Caco-2 (cell line): ENCODE measurements around the gene PGD. TPM values are rescaled to one million over a fixed set of nuclear protein-coding genes. Genes with fewer than 3 reads are reported as not detected.
A peak's percentile ranks its signal among the peaks of the same experiment; 100 is the strongest.

ENCODE experiments used
- BruUV-seq: library from RNA; stranded (reverse); fragments of 400-500 nt; replicated peaks from 2 replicates; lab custom pipeline; 2021; lab: Mats Ljungman, UMichigan
- CTCF ChIA-PET: fragments of 300-600 bp; sonication (Branson Sonifier 250); formaldehyde crosslinking; loops from one replicate; lab custom pipeline; 2022; ENCODE audit warnings: antibody characterized with exemption; lab: Charles Lee
- POLR2A ChIA-PET: fragments of 300-600 bp; sonication (Branson Sonifier 250); formaldehyde crosslinking; loops from one replicate; lab custom pipeline; 2022; ENCODE audit warnings: antibody characterized with exemption; lab: Charles Lee
- DNase-seq, 2 experiments: peaks; one replicate each; pipeline versions ENCODE4 v3.0.0 to v3.0.0-alpha.2; 2020 to 2022
- H3K27me3 ChIP-seq: replicated peaks from 2 replicates; pipeline ENCODE4 v1.6.0; 2011; ENCODE audit warnings: low read length; ENCODE audit not compliant: control insufficient read depth, insufficient read depth
- H3K36me3 ChIP-seq: 2 replicates; pipeline ENCODE4 v1.5.1; 2011; ENCODE audit warnings: low read length; ENCODE audit not compliant: control insufficient read depth, insufficient read depth
- H3K4me1 ChIP-seq: fragments of 250-450 bp; sonication (Bioruptor Pico); 2 replicates; pipeline ENCODE4 v1.5.1; 2020; ENCODE audit warnings: mild to moderate bottlenecking
- H3K4me3 ChIP-seq: 2 replicates; pipeline ENCODE4 v1.5.1; 2011; ENCODE audit warnings: low read depth, mild to moderate bottlenecking, control low read depth, low read length
- H3K9me3 ChIP-seq: fragments of 250-450 bp; sonication (Bioruptor Pico); 2 replicates; pipeline ENCODE4 v1.5.1; 2020; ENCODE audit warnings: mild to moderate bottlenecking, moderate library complexity
- H3K27ac Mint-ChIP-seq: one replicate; pipeline ENCODE4 v1.8.0; 2022; ENCODE audit warnings: mixed read lengths; ENCODE audit not compliant: unreplicated experiment
- H3K27me3 Mint-ChIP-seq: one replicate; pipeline ENCODE4 v1.8.0; 2022; ENCODE audit warnings: mixed read lengths; ENCODE audit not compliant: insufficient read depth, unreplicated experiment
- H3K36me3 Mint-ChIP-seq: one replicate; pipeline ENCODE4 v1.8.0; 2022; ENCODE audit warnings: mild to moderate bottlenecking, mixed read lengths; ENCODE audit not compliant: insufficient read depth, unreplicated experiment
- H3K4me1 Mint-ChIP-seq: one replicate; pipeline ENCODE4 v1.8.0; 2022; ENCODE audit warnings: low read depth, mixed read lengths; ENCODE audit not compliant: unreplicated experiment
- H3K4me3 Mint-ChIP-seq: one replicate; pipeline ENCODE4 v1.8.0; 2022; ENCODE audit warnings: mild to moderate bottlenecking, moderate library complexity, mixed read lengths; ENCODE audit not compliant: unreplicated experiment
- H3K9me3 Mint-ChIP-seq: one replicate; pipeline ENCODE4 v1.8.0; 2022; ENCODE audit warnings: mixed read lengths; ENCODE audit not compliant: unreplicated experiment
- intact Hi-C: fragments of 100-400 bp; cut with micrococcal nuclease; formaldehyde crosslinking; loops from one replicate; pipeline ENCODE4 v1.10.0; 2022; ENCODE audit not compliant: unreplicated experiment
- total RNA-seq: library from RNA; stranded (reverse); gene quantifications from 2 replicates; pipeline ENCODE4 v1.2.3, GENCODE V29; 2022
- TF ChIP-seq, protein P1 (sequence below), 2 experiments: fragments of 200-600 bp in 1 of 2; IDR thresholded peaks; 1 replicate in 1 of 2; 2 replicates in 1 of 2; pipeline versions ENCODE4 v1.5.1 to v1.8.0; 2011 to 2022; ENCODE audit warnings: antibody characterized with exemption in 1 of 2, control low read depth in 1 of 2, inconsistent platforms in 1 of 2, low read depth in 1 of 2, low read length in 1 of 2, mild to moderate bottlenecking in 1 of 2, moderate library complexity in 1 of 2; ENCODE audit not compliant: insufficient read depth in 1 of 2, severe bottlenecking in 1 of 2, unreplicated experiment in 1 of 2

Gene PGD
- total RNA-seq, 1 experiment from 2014 or later, result 215 TPM

DNA sequence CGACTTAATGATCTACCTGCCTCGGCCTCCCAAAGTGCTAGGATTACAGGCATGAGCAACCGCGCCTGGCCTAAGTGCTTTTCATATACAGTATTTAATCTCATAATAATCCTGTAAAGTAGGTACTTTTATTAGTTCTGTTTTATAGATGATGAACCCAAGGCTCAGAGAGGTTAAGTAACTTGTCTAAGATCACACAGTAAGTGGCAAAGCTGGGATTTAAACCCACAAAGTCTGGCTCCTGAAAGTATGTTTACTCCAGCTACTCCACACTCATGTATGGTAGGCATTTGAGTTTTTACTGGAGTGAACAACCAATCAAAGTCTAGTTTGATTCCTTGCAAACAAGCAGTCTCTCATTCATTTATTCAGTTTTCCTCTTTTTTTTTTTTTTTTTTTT lies 71.2 kb downstream of the PGD start:
- H3K27ac Mint-ChIP-seq, result no peak overlapping the region
- 0 out of 2 replicates have a peak, but pooled peaks cover 4% of the 10 kb centered on the region for H3K4me1 ChIP-seq
- no peaks in the 10 kb centered on the region for H3K9me3 ChIP-seq
- no peaks in the 10 kb centered on the region for H3K27me3 Mint-ChIP-seq
- intact Hi-C loops, result no loop called here
- H3K27me3 ChIP-seq, result no peaks in the 10 kb centered on the region
- H3K36me3 ChIP-seq, result peaks cover 2% of the 10 kb centered on the region; the same call in 1 of the 2 replicates
- ChIA-PET POLR2A (interaction anchor here (0.7 kb wide), 1 partner anchor 24 kb away, joined by 4 read pairs; no protein-coding TSS in a partner anchor), CTCF (no interaction called here)
- no peak overlapping the region for H3K4me3 Mint-ChIP-seq
- BruUV-seq, result TSS peak; percentile 3
- H3K4me1 Mint-ChIP-seq, result peaks cover 7% of the 10 kb centered on the region
- TF ChIP-seq, protein P1, sequence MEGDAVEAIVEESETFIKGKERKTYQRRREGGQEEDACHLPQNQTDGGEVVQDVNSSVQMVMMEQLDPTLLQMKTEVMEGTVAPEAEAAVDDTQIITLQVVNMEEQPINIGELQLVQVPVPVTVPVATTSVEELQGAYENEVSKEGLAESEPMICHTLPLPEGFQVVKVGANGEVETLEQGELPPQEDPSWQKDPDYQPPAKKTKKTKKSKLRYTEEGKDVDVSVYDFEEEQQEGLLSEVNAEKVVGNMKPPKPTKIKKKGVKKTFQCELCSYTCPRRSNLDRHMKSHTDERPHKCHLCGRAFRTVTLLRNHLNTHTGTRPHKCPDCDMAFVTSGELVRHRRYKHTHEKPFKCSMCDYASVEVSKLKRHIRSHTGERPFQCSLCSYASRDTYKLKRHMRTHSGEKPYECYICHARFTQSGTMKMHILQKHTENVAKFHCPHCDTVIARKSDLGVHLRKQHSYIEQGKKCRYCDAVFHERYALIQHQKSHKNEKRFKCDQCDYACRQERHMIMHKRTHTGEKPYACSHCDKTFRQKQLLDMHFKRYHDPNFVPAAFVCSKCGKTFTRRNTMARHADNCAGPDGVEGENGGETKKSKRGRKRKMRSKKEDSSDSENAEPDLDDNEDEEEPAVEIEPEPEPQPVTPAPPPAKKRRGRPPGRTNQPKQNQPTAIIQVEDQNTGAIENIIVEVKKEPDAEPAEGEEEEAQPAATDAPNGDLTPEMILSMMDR (IDR thresholded peaks at IDR 0.05; ENCODE audit: insufficient read depth in 1 of 2, low read depth in 1 of 2, low read length in 1 of 2, severe bottlenecking in 1 of 2, unreplicated experiment in 1 of 2), result no peak
- H3K4me3 ChIP-seq, result no peak overlapping the region
- H3K36me3 Mint-ChIP-seq, result peaks cover 48% of the 10 kb centered on the region
- no peak for DNase-seq
- no peaks in the 10 kb centered on the region for H3K9me3 Mint-ChIP-seq

Other genes starting within 250 kb of the PGD start
- gene KIF1B, start 188.5 kb upstream of the PGD start, total RNA-seq, result 41.1 and 43.6 TPM in 2 replicates
- 20.1 and 23.1 TPM in 2 replicates for gene CENPS, start 31.4 kb downstream of the PGD start, total RNA-seq
- gene CORT, start 51.0 kb downstream of the PGD start, total RNA-seq, result 0.79 TPM in 1 of 2 replicates, not detected in the other
- 80.2 and 80.4 TPM in 2 replicates for gene DFFA, start 73.5 kb downstream of the PGD start, total RNA-seq
- 19.9 and 22.2 TPM in 2 replicates for gene PEX14, start 75.9 kb downstream of the PGD start, total RNA-seq